ENCODE data around the gene TDRD5. TPM values are rescaled to one million over a fixed set of nuclear protein-coding genes. Genes with fewer than 3 reads are reported as not detected.

Gene TDRD5
- total RNA-seq, 2 donors from 2014 or later = 0.14 TPM; not detected in 1

- Histone ChIP-seq H3K4me1 (ENCODE audit: control insufficient read depth in 1 of 2, low read depth in 2 of 2) (no peaks in the 10 kb centered on the region), H3K9me3 (no peaks in the 10 kb centered on the region), H3K36me3 (no peaks in the 10 kb centered on the region), H3K4me3 (no peak overlapping the region), H3K27ac (no peak overlapping the region), H3K27me3 (replicated peaks; ENCODE audit: insufficient read depth) (no peaks in the 10 kb centered on the region)
- no peak for ATAC-seq (ENCODE audit: insufficient number of reproducible peaks, low FRiP score, low read depth)
- TF ChIP-seq CTCF (IDR thresholded peaks at IDR 0.05) = no peak
- DNase-seq (ENCODE audit: low spot score) = no peak
Measured at GRCh38 chr1:179576509-179576908, 15.1 kb upstream of the TDRD5 start.

- no peak for TF ChIP-seq CTCF (IDR thresholded peaks at IDR 0.05)
- ATAC-seq (ENCODE audit: insufficient number of reproducible peaks, low FRiP score, low read depth) (no peak), DNase-seq (ENCODE audit: low spot score) (no peak)
- Histone ChIP-seq H3K27me3 (replicated peaks; ENCODE audit: insufficient read depth) (no peaks in the 10 kb centered on the region), H3K4me1 (ENCODE audit: control insufficient read depth in 1 of 2, low read depth in 2 of 2) (peaks cover 0 to 6% of the 10 kb centered on the region in 2 donors), H3K27ac (no peak overlapping the region), H3K9me3 (no peaks in the 10 kb centered on the region), H3K36me3 (no peaks in the 10 kb centered on the region), H3K4me3 (no peak overlapping the region)
Measured at GRCh38 chr1:179583771-179584320, 7.8 kb upstream of the TDRD5 start.

GRCh38 chr1:179586107-179586823, 5.4 kb upstream of the TDRD5 start:
- ATAC-seq (ENCODE audit: insufficient number of reproducible peaks, low FRiP score, low read depth) (peak; percentile 65), DNase-seq (ENCODE audit: low spot score) (peak; percentile 29)
- Histone ChIP-seq H3K4me3 (peak overlapping the region; percentile 76), H3K36me3 (no peaks in the 10 kb centered on the region), H3K4me1 (ENCODE audit: control insufficient read depth in 1 of 2, low read depth in 2 of 2) (peaks cover under 1 to 6% of the 10 kb centered on the region in 2 donors), H3K27me3 (replicated peaks; ENCODE audit: insufficient read depth) (peaks cover under 1% of the 10 kb centered on the region), H3K27ac (peak overlapping the region; percentile 87 to 94), H3K9me3 (no peaks in the 10 kb centered on the region)
- peak; percentile 50 for TF ChIP-seq CTCF (IDR thresholded peaks at IDR 0.05)

DNA sequence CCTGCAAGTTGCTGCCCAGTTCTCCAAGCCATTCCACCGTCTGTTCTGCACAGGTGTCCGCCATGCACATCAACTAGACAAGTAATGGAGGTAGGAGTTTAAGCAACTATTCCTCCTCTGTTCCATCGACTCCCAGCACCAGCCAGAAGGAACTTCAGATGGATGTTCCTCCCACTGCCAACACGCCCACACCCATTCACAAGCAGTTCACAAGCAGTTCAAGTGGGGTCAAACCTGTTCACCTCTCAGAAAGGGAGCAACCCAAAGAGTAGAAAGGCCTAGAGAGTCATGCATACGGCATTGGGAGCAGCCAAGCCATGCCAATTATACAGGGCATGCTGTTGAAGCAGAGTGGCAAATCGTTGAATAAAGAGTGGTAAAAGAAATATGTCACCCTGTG, 4.3 kb upstream of the TDRD5 start:
- DNase-seq (ENCODE audit: low spot score) (no peak), ATAC-seq (ENCODE audit: insufficient number of reproducible peaks, low FRiP score, low read depth) (no peak)
- TF ChIP-seq CTCF (IDR thresholded peaks at IDR 0.05) = no peak

DNA sequence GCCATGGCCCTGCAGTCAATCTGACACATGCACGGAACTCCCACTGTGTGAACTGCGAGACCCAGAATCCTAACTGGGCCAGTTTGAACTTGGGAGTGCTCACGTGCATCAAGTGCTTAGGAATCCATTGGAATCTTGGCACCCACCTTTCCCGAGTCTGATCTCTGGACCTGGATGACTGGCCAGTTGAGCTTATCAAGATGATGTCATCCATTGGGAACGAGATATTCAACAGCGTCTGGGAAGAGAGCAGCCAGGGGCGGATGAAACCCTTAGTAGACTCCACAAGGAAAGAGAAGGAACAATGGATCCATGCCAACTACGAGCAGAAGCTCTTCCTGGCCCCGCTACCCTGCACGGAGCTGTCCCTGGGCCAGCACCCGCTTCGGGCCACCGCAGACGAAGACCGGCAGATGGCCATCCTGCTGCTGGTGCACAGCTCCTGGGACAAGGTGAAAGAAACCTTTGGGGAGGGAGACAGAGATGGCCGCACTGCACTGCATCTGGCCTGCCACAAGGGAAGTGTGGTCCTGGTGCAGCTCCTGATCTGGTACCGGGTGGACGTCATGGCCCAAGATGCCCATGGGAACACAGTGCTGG, 3.1 kb upstream of the TDRD5 start:
- Histone ChIP-seq H3K27me3 (replicated peaks; ENCODE audit: insufficient read depth) (peaks cover 9% of the 10 kb centered on the region), H3K4me3 (no peak overlapping the region), H3K36me3 (no peaks in the 10 kb centered on the region), H3K4me1 (ENCODE audit: control insufficient read depth in 1 of 2, low read depth in 2 of 2) (peaks cover 6 to 8% of the 10 kb centered on the region in 2 donors), H3K9me3 (no peaks in the 10 kb centered on the region), H3K27ac (no peak overlapping the region)
- no peak for TF ChIP-seq CTCF (IDR thresholded peaks at IDR 0.05)
- DNase-seq (ENCODE audit: low spot score) = no peak
- ATAC-seq (ENCODE audit: insufficient number of reproducible peaks, low FRiP score, low read depth) = no peak

More for the DNA sequence above, 4.3 kb upstream of the TDRD5 start:
- H3K27ac ChIP-seq = no peak overlapping the region
- H3K36me3 ChIP-seq = no peaks in the 10 kb centered on the region
- peaks cover 6 to 8% of the 10 kb centered on the region in 2 donors for H3K4me1 ChIP-seq (ENCODE audit: control insufficient read depth in 1 of 2, low read depth in 2 of 2)
- H3K9me3 ChIP-seq = no peaks in the 10 kb centered on the region
- H3K4me3 ChIP-seq = no peak overlapping the region
- H3K27me3 ChIP-seq (replicated peaks; ENCODE audit: insufficient read depth) = peaks cover 9% of the 10 kb centered on the region

All from thoracic aorta (tissue), 2 donors.